ENCODE measurements around the gene SCYGR3. TPM values are rescaled to one million over a fixed set of nuclear protein-coding genes. Genes with fewer than 3 reads are reported as not detected.

Gene SCYGR3
- total and polyA plus RNA-seq, 7 donors, result not detected

DNA sequence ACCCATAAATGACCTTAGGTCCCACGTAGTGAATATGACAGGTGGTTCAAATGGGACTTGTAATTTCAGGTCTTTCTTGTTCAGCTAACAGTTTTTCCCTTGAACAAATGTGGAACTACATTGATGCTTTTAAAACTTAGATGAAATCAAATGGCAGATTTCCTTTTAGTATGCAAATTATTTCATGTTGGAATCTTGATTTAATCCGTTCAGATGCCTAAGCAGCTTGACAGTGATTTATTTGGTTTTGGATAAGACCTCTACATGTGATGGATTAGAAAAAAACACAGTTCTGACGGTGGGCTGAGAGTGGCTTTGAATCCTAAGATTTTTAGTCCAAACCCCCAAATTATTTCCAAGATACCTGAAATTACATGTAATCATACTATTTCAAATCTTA lies 19.6 kb upstream of the SCYGR3 start:
- H3K4me1 ChIP-seq, result no peaks in the 10 kb centered on the region
- no peak overlapping the region for H3K27ac ChIP-seq
- no peak for DNase-seq
- intact Hi-C loops (cut with DNase I), result no loop called here
- H3K36me3 ChIP-seq, result no peaks in the 10 kb centered on the region
- TF ChIP-seq POLR2AphosphoS5 (IDR thresholded peaks at IDR 0.05), result no peak
- TF ChIP-seq, protein P1, sequence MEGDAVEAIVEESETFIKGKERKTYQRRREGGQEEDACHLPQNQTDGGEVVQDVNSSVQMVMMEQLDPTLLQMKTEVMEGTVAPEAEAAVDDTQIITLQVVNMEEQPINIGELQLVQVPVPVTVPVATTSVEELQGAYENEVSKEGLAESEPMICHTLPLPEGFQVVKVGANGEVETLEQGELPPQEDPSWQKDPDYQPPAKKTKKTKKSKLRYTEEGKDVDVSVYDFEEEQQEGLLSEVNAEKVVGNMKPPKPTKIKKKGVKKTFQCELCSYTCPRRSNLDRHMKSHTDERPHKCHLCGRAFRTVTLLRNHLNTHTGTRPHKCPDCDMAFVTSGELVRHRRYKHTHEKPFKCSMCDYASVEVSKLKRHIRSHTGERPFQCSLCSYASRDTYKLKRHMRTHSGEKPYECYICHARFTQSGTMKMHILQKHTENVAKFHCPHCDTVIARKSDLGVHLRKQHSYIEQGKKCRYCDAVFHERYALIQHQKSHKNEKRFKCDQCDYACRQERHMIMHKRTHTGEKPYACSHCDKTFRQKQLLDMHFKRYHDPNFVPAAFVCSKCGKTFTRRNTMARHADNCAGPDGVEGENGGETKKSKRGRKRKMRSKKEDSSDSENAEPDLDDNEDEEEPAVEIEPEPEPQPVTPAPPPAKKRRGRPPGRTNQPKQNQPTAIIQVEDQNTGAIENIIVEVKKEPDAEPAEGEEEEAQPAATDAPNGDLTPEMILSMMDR (IDR thresholded peaks at IDR 0.05), result no peak
- no peak for TF ChIP-seq POLR2A (IDR thresholded peaks at IDR 0.05)
- TF ChIP-seq EP300 (IDR thresholded peaks at IDR 0.05), result no peak
- H3K4me3 ChIP-seq, result no peak overlapping the region
- WGBS, 2 donors, result 68 to 71% methylated on average over 3 of the region's 3 CpGs
- H3K27me3 ChIP-seq, result no peaks in the 10 kb centered on the region
- no peaks in the 10 kb centered on the region for H3K9me3 ChIP-seq

DNA sequence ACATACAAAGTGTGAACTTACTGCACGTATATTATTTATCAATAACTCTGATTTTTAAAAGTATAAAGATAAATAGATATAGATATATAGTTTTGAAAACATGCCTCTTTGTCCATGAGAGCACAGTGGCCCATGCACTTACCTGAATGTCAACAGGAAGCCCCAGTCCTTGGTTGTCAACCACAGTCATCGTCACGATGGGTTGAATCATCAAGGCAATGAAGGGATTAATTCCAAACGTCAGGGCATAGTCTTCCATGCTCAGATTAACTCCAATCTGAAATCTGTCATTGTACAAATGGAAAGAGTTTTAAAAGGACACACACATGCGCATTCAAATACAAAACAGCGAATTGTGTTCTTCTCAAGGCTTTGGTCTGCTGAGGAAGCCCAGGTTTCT lies 18.2 kb upstream of the SCYGR3 start:
- Histone ChIP-seq H3K4me3 (no peak overlapping the region), H3K27me3 (no peaks in the 10 kb centered on the region), H3K4me1 (no peaks in the 10 kb centered on the region), H3K9me3 (no peaks in the 10 kb centered on the region), H3K27ac (no peak overlapping the region), H3K36me3 (no peaks in the 10 kb centered on the region)
- intact Hi-C loops (cut with DNase I), result no loop called here
- TF ChIP-seq POLR2AphosphoS5 (IDR thresholded peaks at IDR 0.05) (no peak), EP300 (IDR thresholded peaks at IDR 0.05) (no peak), POLR2A (IDR thresholded peaks at IDR 0.05) (no peak)
- TF ChIP-seq, protein P1 (IDR thresholded peaks at IDR 0.05), result no peak
- WGBS, 2 donors, result 88% methylated on average over 6 of the region's 6 CpGs
- no peak for DNase-seq

DNA sequence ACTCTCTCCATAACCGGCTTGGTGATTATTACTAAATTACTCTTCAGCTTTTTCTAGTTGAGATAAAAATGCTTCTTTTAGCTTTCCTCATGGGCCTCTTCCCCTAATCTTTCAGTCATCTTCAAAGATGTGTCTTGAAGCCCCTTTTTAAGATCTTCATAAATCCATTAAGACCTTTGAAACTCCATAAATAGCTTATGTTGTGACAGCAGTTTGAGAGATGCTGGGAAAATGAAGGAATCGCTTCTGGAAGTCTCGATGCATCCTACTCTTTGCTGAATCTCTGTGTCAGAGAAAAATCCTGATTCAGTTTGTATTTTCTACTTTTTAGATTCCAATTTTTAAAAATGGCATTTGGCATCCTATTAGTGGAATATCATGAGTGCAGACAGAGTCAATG lies 15.7 kb upstream of the SCYGR3 start:
- Histone ChIP-seq H3K27ac (no peak overlapping the region), H3K36me3 (no peaks in the 10 kb centered on the region), H3K4me1 (no peaks in the 10 kb centered on the region), H3K9me3 (no peaks in the 10 kb centered on the region), H3K4me3 (no peak overlapping the region), H3K27me3 (no peaks in the 10 kb centered on the region)
- no peak for DNase-seq
- intact Hi-C loops (cut with DNase I), result no loop called here
- WGBS, 2 donors, result 91 to 95% methylated on average over 3 of the region's 3 CpGs
- TF ChIP-seq, protein P1 (IDR thresholded peaks at IDR 0.05), result no peak
- TF ChIP-seq POLR2AphosphoS5 (IDR thresholded peaks at IDR 0.05) (no peak), EP300 (IDR thresholded peaks at IDR 0.05) (no peak), POLR2A (IDR thresholded peaks at IDR 0.05) (no peak)

DNA sequence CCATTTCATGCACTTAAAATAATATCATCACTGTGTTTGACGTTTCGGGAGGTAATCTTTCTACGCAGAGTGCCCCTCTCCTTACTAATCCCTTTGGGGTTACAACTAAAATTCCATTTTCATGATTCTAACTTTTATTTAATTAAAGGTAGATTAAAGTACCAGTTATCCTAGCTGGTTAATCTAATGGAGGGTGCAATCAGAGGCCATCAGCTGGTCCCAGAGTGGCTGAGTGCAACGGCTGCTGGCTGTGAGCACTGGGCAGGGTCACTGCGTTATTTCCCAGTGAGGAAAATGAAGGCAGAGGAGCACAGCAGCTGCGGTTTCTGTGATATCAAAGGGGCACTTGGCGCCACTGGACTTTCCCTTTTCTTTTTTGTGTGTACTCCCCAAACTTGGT lies 14.8 kb upstream of the SCYGR3 start:
- no peaks in the 10 kb centered on the region for H3K9me3 ChIP-seq
- H3K27me3 ChIP-seq, result no peaks in the 10 kb centered on the region
- WGBS, 2 donors, result 81 to 84% methylated on average over 7 of the region's 7 CpGs
- no peak for TF ChIP-seq POLR2AphosphoS5 (IDR thresholded peaks at IDR 0.05)
- no peak for TF ChIP-seq POLR2A (IDR thresholded peaks at IDR 0.05)
- TF ChIP-seq, protein P1 (IDR thresholded peaks at IDR 0.05), result no peak
- no peak overlapping the region for H3K4me3 ChIP-seq
- H3K36me3 ChIP-seq, result no peaks in the 10 kb centered on the region
- H3K4me1 ChIP-seq, result no peaks in the 10 kb centered on the region
- H3K27ac ChIP-seq, result no peak overlapping the region
- intact Hi-C loops (cut with DNase I), result no loop called here
- no peak for DNase-seq

DNA sequence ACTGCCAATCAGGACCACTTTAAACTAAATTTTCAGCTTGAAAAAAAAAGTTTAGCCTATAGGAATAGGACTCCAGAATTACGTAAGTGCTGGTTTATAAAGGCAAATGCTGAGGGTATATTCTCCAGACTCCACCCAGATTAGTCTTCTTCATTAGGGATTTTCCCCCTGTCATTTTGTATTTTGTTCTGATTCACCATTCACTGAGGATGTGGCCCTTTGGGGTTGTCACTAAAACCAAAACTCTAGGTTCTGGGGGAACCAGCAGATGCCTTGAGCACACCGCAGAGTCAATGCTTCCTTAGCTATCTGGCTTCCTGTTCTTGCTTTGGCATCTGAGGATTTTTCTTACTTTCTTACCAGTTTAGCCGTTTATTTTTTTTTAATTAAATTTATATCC lies 13.1 kb upstream of the SCYGR3 start:
- 70 to 90% methylated on average over 3 of the region's 3 CpGs for WGBS, 2 donors
- no peak for DNase-seq
- no peaks in the 10 kb centered on the region for H3K27me3 ChIP-seq
- no peak overlapping the region for H3K4me3 ChIP-seq
- H3K9me3 ChIP-seq, result no peaks in the 10 kb centered on the region
- TF ChIP-seq, protein P1 (IDR thresholded peaks at IDR 0.05), result no peak
- TF ChIP-seq EP300 (IDR thresholded peaks at IDR 0.05), result no peak
- TF ChIP-seq POLR2A (IDR thresholded peaks at IDR 0.05), result no peak
- no peak for TF ChIP-seq POLR2AphosphoS5 (IDR thresholded peaks at IDR 0.05)
- no peaks in the 10 kb centered on the region for H3K4me1 ChIP-seq
- H3K27ac ChIP-seq, result no peak overlapping the region
- intact Hi-C loops (cut with DNase I), result no loop called here
- H3K36me3 ChIP-seq, result no peaks in the 10 kb centered on the region

Data from sigmoid colon (tissue), 7 donors.